Natural killer cell (primary cell): Measurements from ENCODE around the gene IL1RAPL1. TPM values are rescaled to one million over a fixed set of nuclear protein-coding genes. Genes with fewer than 3 reads are reported as not detected.

Experiments
- ATAC-seq, 3 donors: fragments of 150-1000 bp in 2 of 3; fragments of 200-7000 bp in 1 of 3; cut with Tn5 transposase; 1 replicate in 1 of 3; 2 replicates in 2 of 3; pipeline ENCODE4 v1.10.0; 2021; ENCODE audit warnings: mild to moderate bottlenecking in 2 of 3, moderate library complexity in 2 of 3
- DNase-seq, 2 donors: peaks; one replicate each; pipeline versions ENCODE4 v3.0.0 to v3.0.0-alpha.2; 2013 to 2021; ENCODE audit warnings: mixed read lengths in 1 of 2
- H3K27ac ChIP-seq: one replicate; pipeline ENCODE4 v1.5.1; 2013; ENCODE audit warnings: mild to moderate bottlenecking, low read length
- H3K27me3 ChIP-seq: one replicate; pipeline ENCODE4 v1.6.1; 2013; ENCODE audit warnings: low read length; ENCODE audit not compliant: control insufficient read depth, insufficient read depth
- H3K36me3 ChIP-seq: one replicate; pipeline ENCODE4 v1.6.1; 2013; ENCODE audit warnings: low read length; ENCODE audit not compliant: control insufficient read depth, insufficient read depth
- H3K4me1 ChIP-seq: one replicate; pipeline ENCODE4 v1.6.1; 2013; ENCODE audit warnings: low read length; ENCODE audit not compliant: control insufficient read depth, insufficient read depth
- H3K4me3 ChIP-seq: one replicate; pipeline ENCODE4 v1.5.1; 2013; ENCODE audit warnings: low read length
- H3K9me3 ChIP-seq: one replicate; pipeline ENCODE4 v1.6.1; 2013; ENCODE audit warnings: low read length; ENCODE audit not compliant: control insufficient read depth, insufficient read depth
- H3K27ac Mint-ChIP-seq, 2 donors: one replicate each; pipeline ENCODE4 v1.8.0; 2022; ENCODE audit warnings: mild to moderate bottlenecking in 2 of 2, mixed read lengths in 2 of 2, moderate library complexity in 1 of 2
- H3K27me3 Mint-ChIP-seq, 2 donors: one replicate each; pipeline ENCODE4 v1.8.0; 2022; ENCODE audit warnings: low read depth in 2 of 2, mixed read lengths in 2 of 2
- H3K36me3 Mint-ChIP-seq: one replicate; pipeline ENCODE4 v1.8.0; 2022; ENCODE audit warnings: mixed read lengths
- H3K4me1 Mint-ChIP-seq, 2 donors: one replicate each; pipeline ENCODE4 v1.8.0; 2022; ENCODE audit warnings: mixed read lengths in 2 of 2
- H3K4me3 Mint-ChIP-seq: one replicate; pipeline ENCODE4 v1.8.0; 2022; ENCODE audit warnings: mild to moderate bottlenecking, moderate library complexity, mixed read lengths
- H3K9me3 Mint-ChIP-seq, 2 donors: one replicate each; pipeline ENCODE4 v1.8.0; 2022; ENCODE audit warnings: mixed read lengths in 2 of 2
- CTCF ChIP-seq: fragments of 200-600 bp; IDR thresholded peaks from one replicate; pipeline ENCODE4 v1.8.0; 2022; ENCODE audit warnings: antibody characterized with exemption
- WGBS: methylation state at CpG from one replicate; pipeline ENCODE4 v1.1.7; 2013; ENCODE audit warnings: missing lambda C conversion rate; ENCODE audit not compliant: insufficient coverage; 5-methylcytosine and 5-hydroxymethylcytosine counted together
- intact Hi-C: fragments of 100-400 bp; cut with micrococcal nuclease; formaldehyde crosslinking; loops from one replicate; pipeline ENCODE4 v1.14.2; 2022
- total RNA-seq, 4 donors: library from RNA; stranded (reverse); fragments of 120-200 nt in 1 of 4; gene quantifications; one replicate each; pipeline versions ENCODE4 v1.2.3 to v1.2.4, GENCODE V29; 2013 to 2022

IL1RAPL1 gene
- total RNA-seq, 3 donors from 2014 or later (not counting 1 experiment from before 2014, with no cell fraction given) = not detected

GRCh38 chrX:29143756-29144155 lies 556.5 kb downstream of the IL1RAPL1 start:
- Mint-ChIP-seq H3K4me3 (no peak overlapping the region), H3K4me1 (no peaks in the 10 kb centered on the region), H3K36me3 (no peaks in the 10 kb centered on the region), H3K9me3 (peaks cover 4 to 7% of the 10 kb centered on the region in 2 donors), H3K27me3 (no peaks in the 10 kb centered on the region), H3K27ac (no peak overlapping the region)
- intact Hi-C loops = no loop called here
- no peak for TF ChIP-seq CTCF
- no peaks in the 10 kb centered on the region for H3K9me3 ChIP-seq
- no peak overlapping the region for H3K4me3 ChIP-seq
- ATAC-seq (no peak), DNase-seq (no peak)
- 100% methylated on average over 3 of the region's 4 CpGs for WGBS
- H3K27ac ChIP-seq = no peak overlapping the region
- no peaks in the 10 kb centered on the region for H3K27me3 ChIP-seq
- no peaks in the 10 kb centered on the region for H3K36me3 ChIP-seq
- no peaks in the 10 kb centered on the region for H3K4me1 ChIP-seq

- Histone ChIP-seq H3K36me3 (no peaks in the 10 kb centered on the region), H3K4me1 (no peaks in the 10 kb centered on the region), H3K9me3 (no peaks in the 10 kb centered on the region), H3K4me3 (no peak overlapping the region), H3K27ac (no peak overlapping the region), H3K27me3 (no peaks in the 10 kb centered on the region)
- H3K4me1 Mint-ChIP-seq = no peaks in the 10 kb centered on the region
- ATAC-seq = no peak
- intact Hi-C loops = no loop called here
- no peak for TF ChIP-seq CTCF
- DNase-seq = no peak
- H3K4me3 Mint-ChIP-seq = no peak overlapping the region
- H3K9me3 Mint-ChIP-seq = peaks cover 4 to 7% of the 10 kb centered on the region in 2 donors
- H3K27me3 Mint-ChIP-seq = no peaks in the 10 kb centered on the region
- WGBS = 74% methylated on average over 3 of the region's 4 CpGs
- H3K36me3 Mint-ChIP-seq = no peaks in the 10 kb centered on the region
- no peak overlapping the region for H3K27ac Mint-ChIP-seq
These were observed 558.1 kb downstream of the IL1RAPL1 start for GRCh38 chrX:29145316-29145715.

GRCh38 chrX:29148511-29148910 lies 561.3 kb downstream of the IL1RAPL1 start:
- Histone ChIP-seq H3K27me3 (no peaks in the 10 kb centered on the region), H3K4me3 (no peak overlapping the region), H3K9me3 (no peaks in the 10 kb centered on the region), H3K27ac (no peak overlapping the region), H3K4me1 (no peaks in the 10 kb centered on the region), H3K36me3 (no peaks in the 10 kb centered on the region)
- Mint-ChIP-seq H3K27me3 (no peaks in the 10 kb centered on the region), H3K27ac (no peak overlapping the region), H3K4me3 (no peak overlapping the region), H3K9me3 (peaks cover 4 to 7% of the 10 kb centered on the region in 2 donors), H3K4me1 (no peaks in the 10 kb centered on the region), H3K36me3 (no peaks in the 10 kb centered on the region)
- no peak for ATAC-seq
- intact Hi-C loops = no loop called here
- no peak for DNase-seq
- WGBS = 83% methylated on average over 3 of the region's 5 CpGs
- no peak for TF ChIP-seq CTCF

GRCh38 chrX:29155286-29155685 lies 568.0 kb downstream of the IL1RAPL1 start:
- intact Hi-C loops = no loop called here
- Mint-ChIP-seq H3K27me3 (no peaks in the 10 kb centered on the region), H3K4me1 (no peaks in the 10 kb centered on the region), H3K9me3 (peaks cover 2 to 3% of the 10 kb centered on the region in 2 donors), H3K4me3 (no peak overlapping the region), H3K36me3 (no peaks in the 10 kb centered on the region), H3K27ac (no peak overlapping the region)
- H3K27ac ChIP-seq = no peak overlapping the region
- no peak overlapping the region for H3K4me3 ChIP-seq
- H3K9me3 ChIP-seq = no peaks in the 10 kb centered on the region
- ATAC-seq = no peak
- TF ChIP-seq CTCF = no peak
- DNase-seq = no peak
- H3K4me1 ChIP-seq = no peaks in the 10 kb centered on the region
- 42% methylated on average over 2 of the region's 3 CpGs for WGBS
- no peaks in the 10 kb centered on the region for H3K27me3 ChIP-seq
- H3K36me3 ChIP-seq = no peaks in the 10 kb centered on the region
